MG63 (cell line): ENCODE measurements around the gene TNIP2. TPM values are rescaled to one million over a fixed set of nuclear protein-coding genes. Genes with fewer than 3 reads are reported as not detected.

Experiments
- DNase-seq: peaks from one replicate; pipeline ENCODE4 v3.0.0-alpha.2; 2020
- H3K27me3 ChIP-seq: fragments of 250-450 bp; sonication (Bioruptor Pico); 2 replicates; pipeline ENCODE4 v1.5.1; 2020; ENCODE audit warnings: mild to moderate bottlenecking, moderate library complexity
- H3K36me3 ChIP-seq: fragments of 250-450 bp; sonication (Bioruptor Pico); 2 replicates; pipeline ENCODE4 v1.5.1; 2020; ENCODE audit warnings: mild to moderate bottlenecking, moderate library complexity
- H3K4me3 ChIP-seq: fragments of 250-450 bp; sonication (Bioruptor Pico); 2 replicates; pipeline ENCODE4 v1.5.1; 2020; ENCODE audit warnings: mild to moderate bottlenecking, moderate library complexity
- H3K9me3 ChIP-seq: fragments of 250-450 bp; sonication (Bioruptor Pico); 2 replicates; pipeline ENCODE4 v1.5.1; 2020; ENCODE audit warnings: mild to moderate bottlenecking, moderate library complexity
- total RNA-seq: library from RNA; depleted of rRNA; stranded (reverse); fragments of >200 nt; shearing (Covaris generic); gene quantifications from 2 replicates; pipeline ENCODE4 v1.2.3, GENCODE V29; 2014; ENCODE audit warnings: low replicate concordance

The TNIP2 gene
- total RNA-seq, 1 experiment from 2014 or later, result 32.5 TPM

DNA sequence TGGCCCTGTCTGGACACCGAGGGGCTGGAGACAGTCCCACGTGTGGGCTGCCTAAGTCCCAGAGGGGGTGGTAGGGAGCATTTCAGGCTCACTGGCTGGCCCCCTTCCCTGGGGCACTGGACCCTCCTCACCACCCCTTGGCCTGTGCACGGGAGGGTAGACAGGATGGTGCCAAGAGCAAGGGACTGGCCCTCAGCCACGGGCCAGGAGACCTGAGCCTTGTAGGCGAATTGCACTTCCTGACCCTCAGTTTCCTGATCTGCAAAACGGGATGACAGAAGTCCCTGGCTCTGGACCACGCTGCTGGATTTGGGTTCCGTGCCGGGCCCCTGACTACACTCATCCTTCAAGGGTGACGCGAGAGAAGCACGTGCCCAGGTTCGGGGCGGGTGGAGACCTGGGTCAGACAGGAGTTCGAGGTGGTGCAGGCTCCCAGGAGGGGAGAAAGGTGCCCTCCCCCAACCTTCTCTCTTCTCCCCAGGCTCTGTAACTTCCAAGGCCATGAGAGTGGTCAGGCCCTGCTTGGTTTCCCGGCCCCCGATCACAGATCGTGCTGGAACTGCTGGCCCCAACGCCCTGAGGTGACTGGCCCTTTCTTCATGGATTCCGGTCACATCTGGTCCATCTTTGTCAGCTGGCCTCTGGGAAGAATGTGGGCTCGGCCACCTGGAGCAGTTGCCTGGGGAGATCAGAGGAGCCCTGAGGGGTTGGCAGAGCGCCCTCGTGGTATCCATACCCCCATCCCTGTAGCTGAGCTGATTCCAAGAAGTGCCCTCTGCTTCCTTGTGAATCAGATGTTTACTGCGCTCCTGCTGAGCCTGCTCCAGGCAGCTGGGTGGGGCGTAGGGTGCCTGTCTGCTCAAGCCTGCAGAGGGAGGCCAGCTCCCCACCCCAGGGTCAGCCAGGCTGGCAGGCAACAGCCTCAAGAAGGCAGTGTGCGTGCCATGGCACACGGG lies 40.0 kb upstream of the TNIP2 start:
- no peak overlapping the region for H3K4me3 ChIP-seq
- DNase-seq, result peak; percentile 95
- no peaks in the 10 kb centered on the region for H3K9me3 ChIP-seq
- no peaks in the 10 kb centered on the region for H3K27me3 ChIP-seq
- H3K36me3 ChIP-seq, result peaks cover 4% of the 10 kb centered on the region; the same call in 1 of the 2 replicates

DNA sequence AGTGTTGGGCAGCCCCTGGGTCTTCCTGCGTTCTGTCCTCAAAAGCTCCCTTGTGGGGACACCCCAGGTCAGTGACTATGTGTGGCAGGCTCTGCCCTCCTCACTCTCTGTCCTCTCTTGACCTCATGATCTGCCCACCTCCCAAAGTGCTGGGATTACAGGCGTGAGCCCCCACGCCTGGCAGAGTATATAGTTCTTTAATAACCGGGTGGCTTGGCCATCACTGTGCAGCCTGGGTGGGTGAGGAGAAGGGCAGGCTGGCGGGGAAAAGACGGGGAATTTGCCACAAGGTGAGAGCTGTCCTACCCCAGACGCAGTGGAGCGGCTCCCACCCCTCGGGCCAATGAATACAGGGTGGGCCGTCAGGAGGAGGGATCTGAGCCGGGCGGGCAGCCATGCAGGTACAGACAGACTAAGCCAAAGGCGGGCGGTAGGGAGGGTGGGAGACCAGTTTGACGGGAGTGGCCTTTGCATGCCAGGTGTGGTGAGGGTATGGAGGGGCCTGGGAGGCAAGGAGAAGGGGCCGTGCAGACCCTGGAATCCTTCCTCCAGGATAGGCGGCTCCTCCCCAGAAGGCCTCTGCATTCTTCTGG lies 39.3 kb upstream of the TNIP2 start:
- H3K36me3 ChIP-seq, result peaks cover 4% of the 10 kb centered on the region; the same call in 1 of the 2 replicates
- no peak overlapping the region for H3K4me3 ChIP-seq
- DNase-seq, result no peak
- no peaks in the 10 kb centered on the region for H3K9me3 ChIP-seq
- no peaks in the 10 kb centered on the region for H3K27me3 ChIP-seq

DNA sequence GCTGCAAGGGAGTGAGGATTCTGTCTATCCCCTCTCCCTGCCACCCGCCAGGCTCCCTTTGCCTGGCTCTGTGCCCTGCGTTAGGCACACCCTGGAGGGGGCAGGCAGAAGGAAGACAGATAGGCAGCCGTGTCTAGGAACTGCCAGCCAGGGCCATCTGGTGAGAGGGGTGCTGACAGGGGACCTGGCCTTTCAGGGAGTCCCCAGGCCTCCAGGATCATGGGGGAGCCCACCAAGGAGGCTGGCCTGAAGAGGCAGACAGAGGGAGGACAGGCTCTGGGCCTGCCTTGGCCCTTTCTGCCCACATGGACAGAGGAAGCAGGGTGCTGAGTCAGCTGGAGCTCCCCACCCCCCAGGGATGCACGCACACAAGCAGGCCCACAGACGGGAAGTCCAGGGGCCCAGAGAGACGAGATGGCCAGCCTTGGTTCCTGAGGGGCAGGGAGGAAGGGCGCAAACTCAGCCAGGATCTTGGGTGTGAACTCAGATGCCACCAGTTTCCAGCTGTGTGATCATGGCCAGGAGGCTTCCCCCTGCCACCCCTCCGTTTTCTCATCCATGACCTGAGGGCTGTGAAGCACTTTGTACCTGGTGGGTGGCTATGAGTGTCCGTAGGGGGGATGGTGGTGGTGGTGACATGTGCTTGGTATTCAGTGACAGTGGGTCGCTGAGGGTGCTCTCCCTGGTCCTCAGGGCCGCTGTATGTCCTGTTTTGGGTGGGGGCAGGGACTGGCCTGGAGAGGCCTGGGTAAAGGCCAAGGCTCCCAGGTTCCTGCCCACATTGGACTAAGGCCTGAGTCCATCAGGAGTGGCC lies 38.6 kb upstream of the TNIP2 start:
- peak overlapping the region; percentile 57 for H3K4me3 ChIP-seq
- peak; percentile 74 for DNase-seq
- H3K9me3 ChIP-seq, result no peaks in the 10 kb centered on the region
- H3K27me3 ChIP-seq, result no peaks in the 10 kb centered on the region
- H3K36me3 ChIP-seq, result peaks cover 4% of the 10 kb centered on the region; the same call in 1 of the 2 replicates

DNA sequence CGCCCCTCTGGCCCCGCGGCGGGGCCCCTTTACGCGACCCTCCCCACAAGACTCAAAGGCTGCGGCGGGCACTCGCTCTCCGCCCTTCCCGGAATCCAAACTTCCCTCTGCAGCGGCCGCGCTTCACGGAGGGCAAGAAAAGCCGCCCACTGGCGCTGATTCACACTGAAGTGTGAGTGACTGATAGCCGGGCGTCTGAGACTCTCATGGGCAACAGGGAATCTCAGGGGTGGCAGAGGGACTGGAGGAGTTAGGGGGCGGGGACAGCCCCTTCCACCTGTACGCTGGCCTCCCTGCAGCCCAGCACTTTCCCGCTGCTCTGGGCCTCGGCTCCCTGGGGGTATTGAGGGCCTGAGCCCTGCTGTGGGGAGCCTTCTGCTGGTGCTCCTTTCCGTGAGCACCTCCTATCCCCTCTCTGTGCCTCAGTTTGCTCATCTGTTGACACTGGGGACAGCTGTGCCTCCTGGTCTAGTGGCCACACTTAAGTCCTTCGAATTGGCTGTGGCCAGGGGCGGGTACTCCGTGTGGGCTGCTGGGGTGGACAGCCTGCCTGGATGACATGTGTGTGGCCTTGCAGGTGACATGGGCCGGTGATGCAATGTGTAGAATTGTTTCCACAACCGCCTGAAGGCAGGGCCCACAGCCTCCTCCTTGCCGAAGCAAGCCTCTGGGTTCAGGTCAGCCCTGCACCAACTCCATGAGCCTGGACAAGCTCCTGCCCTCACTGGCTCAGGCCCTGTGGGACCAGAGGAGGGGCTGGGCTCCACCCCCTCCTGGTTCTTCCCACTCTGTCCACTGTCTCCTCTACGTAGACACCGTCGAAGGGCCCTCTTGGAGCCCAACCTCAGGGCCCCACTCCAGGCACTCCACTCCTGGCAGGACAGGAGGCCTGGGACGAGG lies 37.7 kb upstream of the TNIP2 start:
- H3K27me3 ChIP-seq, result no peaks in the 10 kb centered on the region

DNA sequence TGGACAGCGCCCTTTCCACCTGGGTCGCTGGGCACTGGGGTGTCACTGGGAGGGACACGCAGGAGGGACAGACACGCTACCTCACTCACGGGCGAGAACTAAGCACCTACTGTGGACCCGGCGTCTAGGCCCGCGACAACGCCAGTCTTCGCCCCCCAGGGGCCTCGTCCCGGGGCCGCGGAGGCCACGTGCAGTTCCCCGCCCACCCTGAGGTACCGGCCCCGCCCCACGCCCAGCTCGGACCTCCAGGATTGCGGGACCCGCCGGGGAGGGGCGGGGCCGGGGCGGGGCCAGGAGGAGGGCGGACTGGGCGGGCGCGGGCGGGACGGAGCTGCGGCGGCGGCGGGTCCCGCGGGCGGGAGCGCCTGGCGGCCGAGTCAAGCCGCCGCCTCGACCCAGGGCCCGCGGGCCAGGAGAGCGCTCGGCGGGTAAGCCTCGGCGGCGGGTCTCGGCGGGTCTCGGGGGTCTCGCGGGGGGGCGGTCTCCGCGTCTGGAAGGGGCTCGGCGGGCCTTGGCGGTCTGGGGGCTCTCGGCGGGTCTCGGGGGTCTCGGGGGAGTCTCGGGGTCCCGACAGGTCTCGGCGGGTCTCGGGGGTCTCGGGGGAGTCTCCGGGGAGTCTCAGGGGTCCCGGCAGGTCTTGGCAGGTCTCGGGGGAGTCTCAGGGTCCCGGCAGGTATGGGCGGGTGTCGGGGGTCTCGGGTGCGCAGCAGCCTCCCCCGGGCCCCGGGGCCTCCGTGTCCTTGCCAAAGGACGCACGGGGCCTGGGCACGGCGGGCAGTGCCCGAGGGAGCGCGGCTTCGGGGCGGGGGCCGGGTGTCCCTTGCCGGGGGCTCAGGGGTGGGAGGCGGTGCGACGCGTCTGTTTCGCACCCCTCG lies 36.8 kb upstream of the TNIP2 start, which contains the start of gene SH3BP2:
TSS of gene SH3BP2 (plus strand) at position 375 of the 875 bp plus-strand sequence. CDS start 27,533 bp downstream, outside the sequence.
- DNase-seq, result peak; percentile 82
- Histone ChIP-seq H3K27me3 (no peaks in the 10 kb centered on the region), H3K36me3 (peaks cover 4% of the 10 kb centered on the region; the same call in 1 of the 2 replicates), H3K4me3 (peak within 1 kb of the TSS; percentile 57), H3K9me3 (no peaks in the 10 kb centered on the region)

More for the DNA sequence above, 37.7 kb upstream of the TNIP2 start:
- Histone ChIP-seq H3K4me3 (peak overlapping the region; percentile 57), H3K36me3 (peaks cover 4% of the 10 kb centered on the region; the same call in 1 of the 2 replicates), H3K9me3 (no peaks in the 10 kb centered on the region)
- DNase-seq, result peak; percentile 63

DNA sequence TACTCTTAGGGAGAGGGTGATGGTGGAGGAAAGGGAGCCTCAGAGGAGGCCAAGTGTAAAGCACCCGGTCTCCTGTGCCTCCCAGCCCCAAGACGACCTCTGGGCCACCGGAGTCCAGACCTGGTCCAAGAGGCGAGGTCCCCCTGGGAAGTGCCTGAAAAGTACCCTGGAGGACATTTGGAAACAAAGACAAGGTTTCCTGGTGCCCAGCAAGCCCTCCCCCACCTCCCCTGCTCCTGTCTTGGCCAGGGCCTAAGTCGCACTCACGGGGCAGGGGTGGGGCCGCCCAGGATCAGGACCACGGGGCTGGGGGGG lies 36.2 kb upstream of the TNIP2 start:
- Histone ChIP-seq H3K4me3 (no peak overlapping the region), H3K27me3 (no peaks in the 10 kb centered on the region), H3K9me3 (no peaks in the 10 kb centered on the region), H3K36me3 (peaks cover 4% of the 10 kb centered on the region; the same call in 1 of the 2 replicates)
- no peak for DNase-seq

DNA sequence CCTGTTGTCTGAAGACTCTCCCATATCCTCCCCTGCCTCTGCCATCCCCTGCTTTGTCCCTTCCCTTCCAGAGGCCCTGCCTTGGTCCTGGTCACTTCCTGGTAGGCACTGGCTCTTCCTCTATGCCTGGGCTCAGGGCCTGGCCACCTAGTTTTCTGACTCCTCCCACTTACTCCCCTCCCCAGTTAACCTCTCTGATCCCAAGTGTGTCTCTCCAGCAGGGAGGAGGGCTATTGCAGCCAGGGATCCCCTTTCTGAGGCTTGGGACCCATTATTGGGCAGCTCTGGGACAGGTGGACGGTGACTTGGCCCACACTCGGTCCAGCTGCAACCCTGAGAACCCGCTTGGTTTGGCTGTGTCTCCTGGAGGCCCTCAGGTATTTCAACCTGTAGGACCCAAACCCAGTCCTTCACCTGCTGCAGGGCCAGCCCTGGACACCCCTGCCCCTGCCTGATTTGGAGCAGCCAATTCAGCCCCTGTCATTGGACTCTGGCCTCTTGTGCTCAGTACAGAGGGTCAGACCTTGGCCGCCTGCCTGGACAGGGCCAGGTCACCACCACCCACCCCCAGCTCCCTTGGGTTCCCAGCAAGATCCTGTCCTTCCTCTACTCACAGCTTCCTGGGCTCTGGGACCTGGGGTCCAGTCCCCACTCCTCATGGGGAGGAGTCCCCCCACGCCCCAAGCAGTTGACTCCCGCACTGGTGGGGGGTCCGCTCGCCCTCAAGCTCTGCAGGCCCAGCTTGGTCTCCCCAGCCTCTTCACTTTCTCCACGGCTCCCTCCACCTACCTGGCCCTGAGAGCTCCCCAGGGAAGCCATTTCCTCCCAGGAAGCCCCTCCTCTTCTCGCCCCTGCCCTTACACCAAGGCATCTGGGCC lies 35.6 kb upstream of the TNIP2 start:
- Histone ChIP-seq H3K9me3 (no peaks in the 10 kb centered on the region), H3K4me3 (no peak overlapping the region), H3K27me3 (no peaks in the 10 kb centered on the region), H3K36me3 (no peaks in the 10 kb centered on the region; the same call in 1 of the 2 replicates)
- DNase-seq, result no peak

DNA sequence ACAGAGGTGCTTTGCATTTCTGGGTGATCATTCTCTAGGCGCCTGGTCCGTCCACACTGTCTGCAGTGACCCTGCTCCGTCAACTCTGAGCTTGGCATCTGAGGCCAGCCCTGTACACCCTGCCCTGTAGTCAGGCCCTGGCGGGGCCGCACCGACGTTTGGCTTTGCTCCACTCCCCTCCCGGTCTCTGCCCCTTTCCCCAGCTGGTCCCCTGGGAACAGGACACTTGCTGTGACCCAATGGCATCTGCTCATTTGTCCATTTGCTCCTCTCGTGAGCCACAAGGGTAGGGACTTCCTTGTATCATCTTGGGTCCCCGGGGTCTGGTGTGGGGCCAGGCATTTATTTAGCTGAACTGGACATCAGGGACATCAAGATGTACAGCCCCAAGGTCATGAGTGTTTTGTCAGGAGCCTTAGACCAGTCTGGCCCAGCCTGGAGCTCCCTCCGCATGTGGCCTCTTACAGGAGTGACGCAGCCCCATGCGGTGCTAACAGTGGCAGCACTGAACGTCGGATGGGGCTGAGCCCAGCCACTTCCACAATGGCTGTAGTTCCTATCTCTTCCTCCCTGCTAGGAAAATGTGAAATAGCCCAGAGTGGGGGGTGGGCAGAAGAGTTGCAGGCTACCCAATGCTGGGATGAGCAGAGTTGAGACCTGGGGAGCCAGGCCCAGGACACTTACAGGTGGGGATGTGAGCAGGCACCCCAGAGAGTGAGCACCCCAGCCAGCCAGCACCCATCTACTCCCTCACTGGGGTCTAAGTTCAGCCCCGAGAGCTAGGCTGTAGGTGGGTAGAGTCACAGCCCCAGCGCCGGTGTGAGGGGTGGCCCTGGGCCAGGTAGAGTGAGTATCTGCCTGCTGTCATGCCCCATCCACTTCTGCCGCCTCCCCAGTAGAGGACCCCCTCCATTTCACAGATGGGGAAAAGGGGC lies 34.7 kb upstream of the TNIP2 start:
- Histone ChIP-seq H3K36me3 (no peaks in the 10 kb centered on the region), H3K27me3 (no peaks in the 10 kb centered on the region), H3K4me3 (no peak overlapping the region), H3K9me3 (no peaks in the 10 kb centered on the region)
- no peak for DNase-seq

DNA sequence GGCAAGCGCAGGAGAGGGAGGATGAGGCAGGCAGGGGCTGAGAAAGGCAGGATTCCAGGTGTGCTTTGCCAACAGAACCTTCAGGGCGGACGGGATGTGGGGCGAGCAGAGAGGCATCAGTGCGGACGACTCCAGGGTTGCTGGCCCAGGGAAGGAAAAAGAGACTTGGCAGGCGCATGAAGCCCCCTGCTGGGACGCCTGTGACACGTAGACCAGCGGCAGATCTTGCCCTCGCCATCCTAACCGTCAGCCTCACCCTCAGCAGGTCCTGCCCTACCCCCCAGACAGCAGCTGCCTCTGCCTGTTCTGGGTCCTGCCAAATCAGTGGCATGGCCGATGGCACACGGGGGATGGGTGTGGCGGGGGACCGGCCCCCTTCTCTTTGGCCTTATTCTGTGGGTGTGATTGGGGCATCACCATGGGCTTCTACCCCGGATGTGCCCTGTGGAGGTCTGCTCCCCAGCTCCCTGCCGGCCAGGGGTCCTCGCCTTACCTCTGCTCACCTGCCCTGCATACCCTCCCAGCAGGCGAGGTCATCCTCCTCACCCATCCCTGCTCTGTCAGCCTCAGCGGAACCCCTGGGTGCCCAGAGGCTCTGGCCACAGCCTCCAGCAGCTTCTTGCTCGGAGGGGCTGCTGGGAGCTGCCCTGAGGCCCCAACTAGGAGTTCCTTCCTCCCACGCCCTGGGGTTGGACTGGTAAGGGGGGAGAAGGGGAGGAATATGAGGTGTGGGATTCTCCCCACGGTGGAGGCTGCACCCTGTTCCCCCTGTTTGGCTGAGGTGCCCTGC lies 33.9 kb upstream of the TNIP2 start:
- no peaks in the 10 kb centered on the region for H3K27me3 ChIP-seq
- H3K4me3 ChIP-seq, result no peak overlapping the region
- DNase-seq, result no peak
- no peaks in the 10 kb centered on the region for H3K36me3 ChIP-seq
- H3K9me3 ChIP-seq, result no peaks in the 10 kb centered on the region

DNA sequence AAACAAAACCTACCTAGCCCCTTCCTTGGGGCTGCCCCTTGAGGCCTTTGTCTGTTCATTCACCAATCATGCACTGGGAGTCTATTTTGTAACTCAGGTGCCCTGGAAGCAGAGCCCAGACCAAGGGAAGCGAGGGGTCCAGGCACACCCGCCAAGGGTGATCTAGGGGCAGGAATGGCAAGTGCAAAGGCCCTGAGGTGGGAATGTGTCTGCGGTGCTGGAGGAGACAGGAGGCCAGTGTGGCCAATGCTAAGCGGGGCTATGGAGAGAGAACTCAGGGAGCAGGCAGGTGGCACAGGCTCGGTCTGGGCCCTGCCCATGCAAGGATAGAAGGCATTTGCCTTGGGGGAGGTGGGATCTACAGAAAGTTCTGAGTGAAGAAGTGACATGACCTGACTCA lies 33.2 kb upstream of the TNIP2 start:
- no peak for DNase-seq
- Histone ChIP-seq H3K27me3 (no peaks in the 10 kb centered on the region), H3K4me3 (no peak overlapping the region), H3K9me3 (no peaks in the 10 kb centered on the region), H3K36me3 (no peaks in the 10 kb centered on the region)

DNA sequence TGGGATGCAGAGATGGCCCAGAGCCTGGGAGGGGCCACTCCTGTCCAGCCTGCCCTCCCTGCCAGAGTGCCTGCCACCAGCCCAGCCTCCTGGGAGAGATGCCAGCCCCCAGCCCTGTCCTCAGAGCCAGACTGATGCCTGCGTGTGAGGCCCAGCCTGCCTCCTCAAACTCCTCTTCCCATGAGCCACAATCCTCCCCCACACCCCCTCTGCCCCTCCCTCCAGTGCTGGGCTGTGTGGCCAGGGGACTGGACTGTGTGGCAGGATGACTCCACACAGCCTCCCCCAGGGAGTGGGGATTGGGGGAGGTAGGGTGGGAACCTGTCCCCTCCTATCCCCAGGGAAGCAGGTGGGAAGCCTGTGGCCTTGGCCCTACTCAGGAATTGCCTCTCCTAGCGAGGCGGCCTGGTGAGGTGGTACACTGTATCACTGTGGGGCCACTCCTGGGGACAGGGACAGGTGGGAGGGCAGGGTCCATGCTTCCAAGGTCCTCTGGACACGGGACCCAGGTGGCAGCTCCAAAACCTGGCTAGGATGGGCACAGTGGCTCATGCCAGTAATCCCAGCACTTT lies 32.5 kb upstream of the TNIP2 start:
- no peaks in the 10 kb centered on the region for H3K27me3 ChIP-seq
- peak; percentile 60 for DNase-seq

DNA sequence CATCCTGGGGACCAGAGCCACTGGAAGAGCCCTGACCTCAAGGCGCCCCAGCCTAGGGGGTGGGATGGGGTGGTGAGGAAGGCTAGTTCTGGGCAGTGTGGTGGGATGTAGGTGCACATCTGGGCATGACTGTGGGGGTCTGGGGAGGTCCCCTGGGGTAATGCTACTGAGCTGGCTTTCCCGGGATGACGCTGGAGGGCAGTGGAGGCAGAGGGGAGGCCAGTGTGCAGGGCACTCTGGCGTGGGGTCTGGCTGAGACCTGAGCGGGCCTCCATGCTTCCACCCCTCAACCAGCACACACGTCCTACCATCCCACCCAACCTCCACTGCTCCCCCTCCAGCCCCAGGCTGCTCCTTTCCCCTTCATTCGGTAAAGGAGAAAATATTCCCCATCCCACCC lies 32.0 kb upstream of the TNIP2 start:
- Histone ChIP-seq H3K9me3 (no peaks in the 10 kb centered on the region), H3K36me3 (no peaks in the 10 kb centered on the region), H3K4me3 (no peak overlapping the region), H3K27me3 (no peaks in the 10 kb centered on the region)
- no peak for DNase-seq

More for the DNA sequence above, 32.5 kb upstream of the TNIP2 start:
- H3K4me3 ChIP-seq, result no peak overlapping the region
- no peaks in the 10 kb centered on the region for H3K9me3 ChIP-seq
- no peaks in the 10 kb centered on the region for H3K36me3 ChIP-seq
